Mucosa of rectum (tissue), 2 donors: ENCODE results near the gene KLF9.
A peak's percentile ranks its signal among the peaks of the same experiment; 100 is the strongest.

Source experiments
- H3K27ac ChIP-seq, 2 donors: one replicate each; pipeline ENCODE4 v1.7.0; 2013; ENCODE audit warnings: inconsistent platforms in 2 of 2, low read depth in 2 of 2, low read length in 2 of 2
- H3K27me3 ChIP-seq, 2 donors: one replicate each; pipeline ENCODE4 v1.7.0; 2013; ENCODE audit warnings: low read length in 2 of 2; ENCODE audit not compliant: control insufficient read depth in 2 of 2, insufficient read depth in 2 of 2
- H3K36me3 ChIP-seq, 2 donors: one replicate each; pipeline ENCODE4 v1.7.0; 2013; ENCODE audit warnings: low read length in 2 of 2; ENCODE audit not compliant: control insufficient read depth in 2 of 2, insufficient read depth in 2 of 2
- H3K4me1 ChIP-seq, 2 donors: one replicate each; pipeline ENCODE4 v1.7.0; 2013; ENCODE audit warnings: low read length in 2 of 2, mild to moderate bottlenecking in 1 of 2; ENCODE audit not compliant: control insufficient read depth in 2 of 2, insufficient read depth in 2 of 2
- H3K4me3 ChIP-seq, 2 donors: one replicate each; pipeline ENCODE4 v1.7.0; 2013; ENCODE audit warnings: low read length in 2 of 2
- H3K9ac ChIP-seq, 2 donors: one replicate each; pipeline ENCODE4 v1.7.0; 2013; ENCODE audit warnings: low read length in 2 of 2, low read depth in 1 of 2, mild to moderate bottlenecking in 1 of 2
- H3K9me3 ChIP-seq, 2 donors: one replicate each; pipeline ENCODE4 v1.7.0; 2013; ENCODE audit warnings: low read length in 2 of 2; ENCODE audit not compliant: control insufficient read depth in 2 of 2
- donor health status: healthy.
- donor health status: Normal muscosa, but diverticular disease.

The KLF9 gene

DNA sequence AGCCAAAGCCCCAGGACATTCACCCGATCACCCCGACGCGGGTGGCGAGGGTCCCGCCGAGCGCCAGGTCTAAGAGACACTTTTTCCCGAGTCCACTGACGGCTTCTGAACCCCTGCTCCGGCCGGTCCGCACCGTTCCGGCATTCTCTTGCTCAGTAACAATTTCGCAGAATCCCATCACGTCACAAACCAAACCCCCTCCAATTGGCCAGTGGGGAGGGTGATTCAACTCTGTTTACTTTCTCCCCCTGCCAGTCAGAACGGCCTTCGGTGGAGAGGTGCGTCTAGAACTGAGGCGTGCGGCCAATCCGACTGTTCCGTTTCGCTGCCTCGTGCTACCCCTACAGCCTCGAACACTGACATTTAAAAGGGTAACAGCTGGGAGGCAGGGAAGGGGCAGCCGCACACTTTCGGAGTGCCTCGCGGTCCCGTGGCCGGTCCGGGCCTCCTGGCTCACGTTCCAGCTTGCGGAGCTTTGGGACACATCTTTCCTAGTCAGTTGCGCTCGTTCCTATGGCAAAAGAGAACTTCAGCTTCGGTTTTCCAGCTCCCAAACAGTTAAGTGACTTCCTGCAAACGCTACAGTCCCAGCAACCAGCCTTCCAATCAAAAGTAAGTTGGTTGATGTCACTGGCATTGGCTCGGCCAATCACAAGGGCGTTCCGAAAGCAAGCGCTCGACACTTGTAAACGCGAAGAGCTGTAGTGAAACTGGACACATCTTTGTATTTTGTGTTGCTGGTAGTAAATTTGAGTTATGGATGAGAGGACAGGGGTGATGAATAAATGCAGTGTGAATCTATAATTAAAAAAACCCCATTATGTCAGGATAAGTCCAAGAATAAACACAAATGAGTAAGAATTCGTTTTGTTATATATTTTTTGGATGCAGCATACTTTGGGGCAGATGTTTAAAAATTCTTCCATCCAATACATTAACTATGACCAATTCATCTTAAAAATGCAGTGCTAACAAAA, at the start of gene KLF9:
Gene KLF9 (minus strand): TSS at position 859 of the 977 bp plus-strand sequence. CDS start 1,294 bp downstream, outside the sequence.
- Histone ChIP-seq H3K27me3 (no peaks in the 10 kb centered on the region), H3K9ac (peak within 1 kb of the TSS; percentile 98 to 100), H3K9me3 (no peaks in the 10 kb centered on the region), H3K27ac (peak within 1 kb of the TSS; percentile 100), H3K4me3 (peak within 1 kb of the TSS; percentile 86 to 100), H3K4me1 (peaks cover 34 to 47% of the 10 kb centered on the region in 2 donors), H3K36me3 (peaks cover 0 to 3% of the 10 kb centered on the region in 2 donors)

DNA sequence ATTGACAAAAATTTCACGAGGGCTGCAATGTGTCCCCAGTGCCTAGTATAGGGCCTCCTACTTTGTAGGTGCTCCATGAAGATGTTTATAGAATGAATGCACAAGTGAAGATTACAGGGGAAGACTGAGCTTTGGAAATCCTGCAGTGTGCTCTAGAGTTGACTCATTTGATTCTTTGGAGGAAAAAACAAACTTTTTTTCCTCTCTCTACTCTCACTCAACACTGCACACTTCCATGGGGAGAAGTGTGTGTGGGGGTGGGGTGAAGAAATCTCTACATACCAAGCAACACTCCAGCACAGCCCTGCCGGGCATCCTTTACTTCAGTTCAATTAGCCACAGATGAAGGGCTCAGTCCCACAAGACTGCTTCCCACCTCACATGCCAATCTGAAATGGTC, 49.4 kb upstream of the KLF9 start:
- Histone ChIP-seq H3K9me3 (no peaks in the 10 kb centered on the region), H3K4me3 (no peak overlapping the region), H3K9ac (no peak overlapping the region), H3K36me3 (no peaks in the 10 kb centered on the region), H3K27ac (no peak overlapping the region), H3K27me3 (no peaks in the 10 kb centered on the region), H3K4me1 (no peaks in the 10 kb centered on the region)

DNA sequence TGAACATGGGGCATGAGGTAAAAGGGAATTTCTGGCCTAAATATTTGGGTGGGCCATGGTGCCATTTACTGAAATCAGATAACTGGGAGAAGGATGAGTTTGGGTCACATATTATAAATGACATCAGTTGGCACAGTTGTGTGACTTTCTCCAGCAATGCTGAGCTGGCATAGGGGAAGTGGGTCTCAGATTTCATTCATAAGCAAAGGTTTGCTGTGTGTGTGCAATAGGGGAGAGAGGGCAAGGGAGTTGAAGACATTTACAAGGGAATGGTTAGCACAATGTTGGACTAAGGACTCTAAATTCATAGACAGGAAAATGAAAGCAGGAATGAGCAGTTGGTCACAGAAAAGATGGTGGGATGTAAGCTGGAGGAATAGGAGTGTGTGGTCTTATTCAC, 47.8 kb upstream of the KLF9 start:
- Histone ChIP-seq H3K4me1 (peaks cover 0 to 3% of the 10 kb centered on the region in 2 donors), H3K27me3 (no peaks in the 10 kb centered on the region), H3K9me3 (no peaks in the 10 kb centered on the region), H3K9ac (no peak overlapping the region), H3K27ac (no peak overlapping the region), H3K4me3 (no peak overlapping the region), H3K36me3 (no peaks in the 10 kb centered on the region)

DNA sequence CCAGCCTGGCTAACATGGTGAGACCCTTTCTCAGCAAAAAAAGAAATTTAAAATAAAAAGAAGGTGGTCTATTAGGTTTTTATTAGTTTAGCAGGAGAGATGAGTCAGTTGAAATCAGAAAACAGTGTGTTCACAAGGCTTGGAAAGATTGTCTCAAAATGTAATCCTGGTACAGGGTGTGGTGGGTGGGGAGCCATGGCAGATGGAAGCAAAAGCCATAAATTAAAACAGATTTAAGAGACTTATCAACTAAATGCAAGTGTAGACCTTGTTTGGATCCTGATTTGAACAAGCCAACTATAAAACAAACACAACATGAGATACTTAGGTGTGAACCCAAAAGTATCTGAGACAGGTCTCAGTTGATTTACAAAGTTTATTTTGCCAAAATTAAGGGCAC, 42.8 kb upstream of the KLF9 start:
- H3K4me1 ChIP-seq: peaks cover 3 to 22% of the 10 kb centered on the region in 2 donors
- H3K27ac ChIP-seq: peak overlapping the region in 1 of 2 donors; percentile 85
- H3K27me3 ChIP-seq: no peaks in the 10 kb centered on the region
- no peak overlapping the region for H3K4me3 ChIP-seq
- H3K9ac ChIP-seq: no peak overlapping the region
- H3K36me3 ChIP-seq: no peaks in the 10 kb centered on the region
- H3K9me3 ChIP-seq: no peaks in the 10 kb centered on the region

DNA sequence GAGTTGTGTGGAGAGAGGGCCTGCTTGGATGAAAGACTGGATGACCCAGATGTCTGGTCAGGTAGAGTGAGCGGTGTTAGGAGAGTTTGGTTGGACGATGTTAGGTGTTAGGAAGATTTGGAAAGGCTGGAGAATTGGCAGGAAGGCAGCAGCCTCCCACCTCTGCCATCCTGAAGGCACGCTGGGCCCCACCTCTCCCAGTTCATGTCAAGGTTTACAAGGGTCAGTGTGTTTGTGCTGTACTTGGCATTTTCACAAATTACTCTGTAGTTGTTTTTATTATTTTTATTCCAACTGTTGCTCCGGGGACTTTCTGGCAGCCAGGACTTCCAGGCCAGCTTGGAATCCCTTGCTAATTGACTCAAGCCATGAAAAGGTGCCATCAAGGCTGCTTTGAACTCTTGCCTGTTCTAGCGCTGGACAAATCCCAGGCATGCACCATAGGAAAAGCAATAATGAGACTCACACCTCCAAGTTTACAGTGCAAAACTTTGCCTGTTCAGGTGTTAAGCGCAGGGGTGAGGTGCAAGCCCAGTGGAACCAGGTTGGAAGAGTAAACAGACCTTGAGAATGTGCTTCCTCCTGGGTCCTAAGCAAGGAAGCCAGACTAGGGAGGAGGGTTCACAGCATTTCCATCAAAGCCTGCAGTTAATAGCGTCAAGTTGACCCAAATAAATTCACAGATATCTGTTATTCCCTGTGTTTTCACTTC, 41.7 kb upstream of the KLF9 start:
- Histone ChIP-seq H3K9ac (peak overlapping the region in 1 of 2 donors; percentile 36), H3K9me3 (no peaks in the 10 kb centered on the region), H3K27ac (peak overlapping the region; percentile 17 to 85), H3K4me1 (peaks cover 3 to 22% of the 10 kb centered on the region in 2 donors), H3K27me3 (no peaks in the 10 kb centered on the region), H3K4me3 (peak overlapping the region in 1 of 2 donors; percentile 7), H3K36me3 (no peaks in the 10 kb centered on the region)

DNA sequence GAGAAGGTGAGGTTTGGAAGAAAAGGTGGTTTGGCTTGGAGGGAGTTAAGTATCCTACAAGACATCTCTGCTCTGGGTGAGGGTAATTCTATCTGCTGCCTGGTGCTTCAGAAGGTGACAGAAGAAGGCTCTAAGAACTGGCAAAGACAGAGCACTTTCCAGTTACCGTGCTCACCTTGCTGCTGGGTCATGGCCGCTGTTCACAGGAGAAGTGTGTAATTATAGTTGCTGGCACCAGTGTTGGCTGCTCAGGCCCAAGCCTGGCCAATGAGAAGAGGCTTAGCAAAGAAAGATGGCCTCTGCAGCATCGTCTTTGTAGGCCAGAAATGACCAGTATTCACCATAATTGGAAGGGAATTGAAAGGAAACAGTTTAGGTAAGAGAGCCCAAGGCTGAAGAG, 37.9 kb upstream of the KLF9 start:
- no peak overlapping the region for H3K9ac ChIP-seq
- no peak overlapping the region for H3K27ac ChIP-seq
- no peaks in the 10 kb centered on the region for H3K36me3 ChIP-seq
- H3K4me3 ChIP-seq: no peak overlapping the region
- H3K9me3 ChIP-seq: no peaks in the 10 kb centered on the region
- no peaks in the 10 kb centered on the region for H3K27me3 ChIP-seq
- H3K4me1 ChIP-seq: peaks cover 3 to 20% of the 10 kb centered on the region in 2 donors

DNA sequence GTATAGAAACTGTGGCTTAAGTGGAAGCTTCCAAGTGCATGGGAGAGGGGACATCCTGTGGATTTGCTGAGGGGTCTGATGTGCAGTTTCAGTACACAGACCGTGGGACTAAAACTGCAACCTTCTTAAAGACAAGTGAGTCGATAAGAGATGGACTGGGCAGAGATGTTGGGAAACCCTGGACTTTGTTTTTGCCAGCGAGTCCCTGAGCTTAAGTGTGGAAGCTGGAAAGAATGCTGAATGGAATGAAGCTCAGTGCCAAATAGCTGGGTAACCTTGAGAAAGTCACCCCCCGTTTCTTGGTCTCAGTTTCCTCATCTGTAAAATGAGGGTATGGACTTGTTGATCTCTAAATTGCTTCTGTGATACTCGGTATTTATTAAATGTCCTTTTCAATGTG, 37.3 kb upstream of the KLF9 start:
- no peaks in the 10 kb centered on the region for H3K27me3 ChIP-seq
- no peak overlapping the region for H3K4me3 ChIP-seq
- no peak overlapping the region for H3K27ac ChIP-seq
- peaks cover 3 to 14% of the 10 kb centered on the region in 2 donors for H3K4me1 ChIP-seq
- H3K9ac ChIP-seq: no peak overlapping the region
- H3K9me3 ChIP-seq: no peaks in the 10 kb centered on the region
- no peaks in the 10 kb centered on the region for H3K36me3 ChIP-seq

DNA sequence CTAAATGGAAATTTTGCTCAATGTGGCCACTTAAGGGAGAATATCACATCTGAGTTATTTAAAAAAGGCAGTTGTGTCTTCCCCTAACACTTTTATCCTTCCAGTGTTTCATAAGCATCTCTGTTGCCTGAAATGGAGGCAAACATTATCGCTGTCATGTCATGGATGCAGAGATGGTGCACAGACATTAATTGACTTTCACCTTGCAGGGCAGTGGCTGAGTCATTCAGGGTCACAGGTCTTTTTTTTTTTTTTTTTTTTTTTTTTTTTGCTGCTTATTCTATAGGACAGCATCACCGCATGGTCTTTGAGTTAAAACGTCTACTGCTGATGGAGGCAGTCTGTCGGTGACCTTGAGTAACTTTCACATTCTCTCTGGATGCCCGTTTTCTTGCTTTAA, 36.3 kb upstream of the KLF9 start:
- Histone ChIP-seq H3K27me3 (no peaks in the 10 kb centered on the region), H3K9ac (no peak overlapping the region), H3K4me1 (peaks cover 0 to 4% of the 10 kb centered on the region in 2 donors), H3K36me3 (no peaks in the 10 kb centered on the region), H3K27ac (no peak overlapping the region), H3K4me3 (no peak overlapping the region), H3K9me3 (no peaks in the 10 kb centered on the region)

DNA sequence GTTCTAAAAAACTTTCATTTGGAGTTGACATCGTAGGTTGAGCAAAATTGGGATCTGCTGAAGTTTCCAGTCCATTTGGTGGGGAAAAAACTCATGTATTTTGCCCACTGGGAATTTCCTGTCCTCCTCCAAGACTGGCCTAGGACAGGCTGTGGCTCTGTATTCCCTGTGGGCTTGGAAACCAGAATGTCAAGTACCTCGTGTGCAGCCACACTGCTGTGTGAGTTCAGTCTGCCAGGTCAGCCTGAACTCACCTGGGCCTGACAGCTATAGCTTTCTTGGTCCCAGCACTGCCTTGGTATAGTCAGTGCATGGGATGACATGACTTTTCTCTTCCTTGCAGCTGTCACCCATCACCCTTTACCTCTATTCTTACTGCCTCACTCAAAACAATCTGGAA, 35.0 kb upstream of the KLF9 start:
- Histone ChIP-seq H3K27ac (no peak overlapping the region), H3K9me3 (no peaks in the 10 kb centered on the region), H3K27me3 (no peaks in the 10 kb centered on the region), H3K36me3 (no peaks in the 10 kb centered on the region), H3K4me1 (no peaks in the 10 kb centered on the region), H3K4me3 (no peak overlapping the region), H3K9ac (no peak overlapping the region)

DNA sequence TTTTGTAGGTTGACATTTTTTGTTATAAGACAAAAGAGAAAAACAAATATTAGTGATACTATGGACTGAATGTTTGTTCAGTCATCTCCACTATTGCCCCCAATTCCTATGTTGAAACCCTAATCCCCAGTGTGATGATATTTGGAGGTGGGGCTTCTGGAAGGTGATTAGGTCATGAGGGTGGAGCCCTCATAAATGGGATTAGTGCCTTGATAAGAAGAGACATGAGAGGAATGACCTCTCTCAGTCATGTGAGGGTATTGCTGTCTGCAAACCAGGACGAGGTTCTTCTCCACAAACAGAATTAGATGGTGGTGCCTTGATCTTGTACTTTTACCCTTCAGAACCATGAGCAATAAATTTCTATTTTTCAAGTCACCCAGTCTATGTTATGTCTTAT, 34.5 kb upstream of the KLF9 start:
- Histone ChIP-seq H3K9ac (no peak overlapping the region), H3K27ac (no peak overlapping the region), H3K9me3 (no peaks in the 10 kb centered on the region), H3K4me3 (no peak overlapping the region), H3K36me3 (no peaks in the 10 kb centered on the region), H3K4me1 (no peaks in the 10 kb centered on the region), H3K27me3 (no peaks in the 10 kb centered on the region)
